K562 (cell line): ENCODE data around the gene ANXA9. TPM values are rescaled to one million over a fixed set of nuclear protein-coding genes. Genes with fewer than 3 reads are reported as not detected.

Source experiments
- CBX2 ChIP-seq: fragments of 200-600 bp; sonication (generic); IDR thresholded peaks from one replicate; pipeline ENCODE4 v1.6.1; 2012; ENCODE audit warnings: mild to moderate bottlenecking, low read length, inconsistent platforms; ENCODE audit not compliant: insufficient read depth, poor library complexity, severe bottlenecking
- E2F6 ChIP-seq, 2 experiments: IDR thresholded peaks; 2 replicates each; pipeline ENCODE4 v1.6.1; 2011; ENCODE audit warnings: borderline replicate concordance in 1 of 2, control low read depth in 1 of 2, low read depth in 1 of 2, low read length in 1 of 2, mild to moderate bottlenecking in 1 of 2, mixed read lengths in 1 of 2, moderate library complexity in 1 of 2; ENCODE audit not compliant: insufficient read depth in 1 of 2, insufficient read length in 1 of 2, poor library complexity in 1 of 2, severe bottlenecking in 1 of 2; ENCODE audit errors: extremely low read depth in 1 of 2
- ESRRA ChIP-seq: fragments of 450-650 bp; IDR thresholded peaks from 2 replicates; pipeline ENCODE4 v1.6.1; 2014; ENCODE audit warnings: low read depth, mild to moderate bottlenecking, moderate library complexity, borderline replicate concordance
- ETS1 ChIP-seq: conservative IDR thresholded peaks from 2 replicates; pipeline ENCODE4 v1.6.1; 2011; ENCODE audit warnings: low read depth, mild to moderate bottlenecking, low read length; ENCODE audit not compliant: control insufficient read depth
- GATA2 ChIP-seq: sonication (generic); formaldehyde crosslinking; IDR thresholded peaks from 2 replicates; pipeline ENCODE4 v1.4.0; 2020; ENCODE audit warnings: mild to moderate bottlenecking, missing genetic modification reagents
- GMEB1 ChIP-seq: fragments of 250-450 bp; sonication (Bioruptor Pico); IDR thresholded peaks from 2 replicates; pipeline ENCODE4 v1.4.0; 2020; ENCODE audit warnings: mild to moderate bottlenecking
- HDAC3 ChIP-seq: fragments of 450-650 bp; IDR thresholded peaks from 2 replicates; pipeline ENCODE4 v1.6.1; 2018; ENCODE audit warnings: borderline replicate concordance, mild to moderate bottlenecking, moderate library complexity; ENCODE audit not compliant: partially characterized antibody
- HMG20B ChIP-seq: fragments of 250-450 bp; sonication (Bioruptor Pico); IDR thresholded peaks from 2 replicates; pipeline ENCODE4 v1.5.0; 2021; ENCODE audit warnings: mild to moderate bottlenecking
- ILK ChIP-seq: fragments of 450-650 bp; IDR thresholded peaks from 2 replicates; pipeline ENCODE4 v1.6.1; 2016; ENCODE audit warnings: missing genetic modification characterization, low read depth, mild to moderate bottlenecking, missing compliant biosample characterization, moderate library complexity, borderline replicate concordance
- MAFK ChIP-seq: IDR thresholded peaks from 2 replicates; pipeline ENCODE4 v1.6.1; 2011; ENCODE audit warnings: low read length, improper control_type of control experiment
- MBD1 ChIP-seq: fragments of 250-450 bp; sonication (Bioruptor Pico); IDR thresholded peaks from 2 replicates; pipeline ENCODE4 v1.8.0; 2022; ENCODE audit warnings: inconsistent platforms
- MYNN ChIP-seq, 2 experiments: sonication (generic); formaldehyde crosslinking in 1 of 2; IDR thresholded peaks; 2 replicates each; pipeline versions ENCODE4 v1.5.0 to v1.6.1; 2016 to 2020; ENCODE audit warnings: antibody characterized with exemption in 1 of 2, missing genetic modification reagents in 1 of 2
- PHF8 ChIP-seq: fragments of 200-600 bp; sonication (generic); IDR thresholded peaks from 2 replicates; pipeline ENCODE4 v1.6.1; 2012; ENCODE audit warnings: mixed run types, mild to moderate bottlenecking, inconsistent platforms, low read length, moderate library complexity, borderline replicate concordance
- PHTF2 ChIP-seq: fragments of 250-450 bp; sonication (Bioruptor Pico); IDR thresholded peaks from 2 replicates; pipeline ENCODE4 v1.5.0; 2021; ENCODE audit warnings: mild to moderate bottlenecking
- SNIP1 ChIP-seq: fragments of 450-650 bp; IDR thresholded peaks from 2 replicates; pipeline ENCODE4 v1.7.1; 2017; ENCODE audit warnings: low read depth, mild to moderate bottlenecking
- TFAP4 ChIP-seq: sonication (generic); formaldehyde crosslinking; IDR thresholded peaks from 2 replicates; pipeline ENCODE4 v1.8.0; 2022; ENCODE audit warnings: missing genetic modification reagents, mild to moderate bottlenecking, moderate library complexity, borderline replicate concordance
- ZNF3 ChIP-seq: fragments of 250-450 bp; sonication (Bioruptor Pico); IDR thresholded peaks from 2 replicates; pipeline ENCODE4 v1.5.0; 2021; ENCODE audit warnings: mild to moderate bottlenecking, moderate library complexity
- ZNF57 ChIP-seq: fragments of 450-650 bp; formaldehyde crosslinking; IDR thresholded peaks from 2 replicates; pipeline ENCODE4 v1.4.0; 2020; ENCODE audit warnings: mild to moderate bottlenecking, moderate library complexity
- ZNF785 ChIP-seq: fragments of 250-450 bp; sonication (Bioruptor Pico); IDR thresholded peaks from 2 replicates; pipeline ENCODE4 v1.4.0; 2020; ENCODE audit warnings: mild to moderate bottlenecking
- polyA plus RNA-seq, 8 experiments: library from polyadenylated mRNA; depleted of rRNA in 4 of 8; stranded (reverse) in 5 of 8; unstranded in 3 of 8; fragments of >200 nt; fragmentation: Nextera tagmentation in 2 of 8; fragmentation: Illumina TruSeq in 1 of 8; extraction: Ambion mirVana in 2 of 8; extraction: Trizol in 1 of 8; gene quantifications; 2 replicates each; pipeline versions ENCODE4 v1.2.1 to v1.2.3, GENCODE V29; 2011 to 2014; ENCODE audit warnings: inconsistent platforms in 1 of 8, missing spikeins in 1 of 8
- total RNA-seq, 7 experiments: library from RNA; depleted of rRNA in 6 of 7; stranded (reverse); fragments of >200 nt in 6 of 7; fragmentation: Illumina TruSeq in 2 of 7; extraction: Trizol in 2 of 7; gene quantifications; 2 replicates each; pipeline versions ENCODE4 v1.2.1 to v1.2.3, GENCODE V29; 2011 to 2021; ENCODE audit warnings: low replicate concordance in 1 of 7

Gene ANXA9
- total and polyA plus RNA-seq, 9 of the 15 experiments (the other 6 are each of a cell fraction or from before 2014, with no cell fraction given) = 0.24 to 1.6 (median 0.57) TPM

GRCh38 chr1:151008244-151009205 lies 26.4 kb downstream of the ANXA9 start, which contains the start of gene PRUNE1 (continued):
- no peak for TF ChIP-seq CBX2
- TF ChIP-seq ESRRA = 0 out of 2 replicates have a peak, but pooled peaks have one; percentile 28
- peak; percentile 89 for TF ChIP-seq GMEB1 (CRISPR knock-in tag)
- no peak for TF ChIP-seq MYNN (IDR thresholded peaks at IDR 0.05)
- TF ChIP-seq MYNN (CRISPR knock-in tag; IDR thresholded peaks at IDR 0.05) = no peak
- TF ChIP-seq MBD1 (CRISPR knock-in tag) = no peak
- no peak for TF ChIP-seq HMG20B (CRISPR knock-in tag)
- peak in 1 of 2 experiments; percentile 34 for TF ChIP-seq E2F6 (IDR thresholded peaks at IDR 0.05; ENCODE audit: borderline replicate concordance in 1 of 2, extremely low read depth in 1 of 2, insufficient read depth in 1 of 2, insufficient read length in 1 of 2, low read depth in 1 of 2, low read length in 1 of 2, poor library complexity in 1 of 2, severe bottlenecking in 1 of 2)
- no peak for TF ChIP-seq HDAC3
- TF ChIP-seq MAFK = no peak
- TF ChIP-seq ETS1 = peak; percentile 83
- peak; percentile 60; the same call in 1 of the 2 replicates for TF ChIP-seq TFAP4 (CRISPR knock-in tag)
- TF ChIP-seq ZNF3 (CRISPR knock-in tag) = no peak
- TF ChIP-seq PHF8 = peak; percentile 57; the same call in 1 of the 2 replicates
- TF ChIP-seq GATA2 (CRISPR knock-in tag) = no peak
- TF ChIP-seq SNIP1 = no peak
- TF ChIP-seq PHTF2 (CRISPR knock-in tag) = no peak
- no peak for TF ChIP-seq ZNF785 (CRISPR knock-in tag)
- TF ChIP-seq ILK (tag) = no peak
- TF ChIP-seq ZNF57 (CRISPR knock-in tag) = no peak
